ENCODE data around the gene ADCK2. TPM values are rescaled to one million over a fixed set of nuclear protein-coding genes. Genes with fewer than 3 reads are reported as not detected.
A peak's percentile ranks its signal among the peaks of the same experiment; 100 is the strongest.

The ADCK2 gene
- total and polyA plus RNA-seq, 9 of the 15 experiments (the other 6 are each of a cell fraction or from before 2014, with no cell fraction given): 0.08 to 14.3 (median 9.7) TPM

DNA sequence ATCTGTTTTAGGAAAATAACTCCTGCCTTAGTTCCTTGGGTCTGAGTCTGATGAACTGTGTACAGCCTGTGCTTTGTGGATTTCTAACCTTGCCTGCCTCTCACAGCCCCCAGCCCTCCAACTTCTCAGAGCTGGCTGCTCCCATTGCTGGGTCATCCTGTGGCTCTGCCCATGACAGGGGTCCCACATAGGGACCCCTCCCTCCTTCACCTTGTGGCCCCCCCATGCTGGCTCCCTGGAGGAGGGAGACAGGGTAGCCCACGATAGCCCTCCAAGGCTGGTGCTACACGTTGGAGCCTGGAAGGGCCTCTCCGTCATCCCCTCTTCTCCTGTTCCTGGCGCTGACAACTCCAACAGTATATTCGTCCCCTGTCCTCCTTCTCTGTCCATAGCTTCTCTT, 29.3 kb upstream of the ADCK2 start:
- BruUV-seq (replicated peaks): no TSS peak
- no peak overlapping the region for H3K4me3 ChIP-seq
- no peaks in the 10 kb centered on the region for H3K36me3 ChIP-seq (ENCODE audit: control insufficient read depth, insufficient read depth, low read length)
- H3K4me2 ChIP-seq (ENCODE audit: insufficient read depth, low read length): no peak overlapping the region
- CTCF ChIA-PET (ENCODE audit: low intra/inter-chr PET ratio): interaction anchor here (0.6 kb wide), 1 partner anchor 52 kb away, joined by 3 read pairs; no protein-coding TSS in a partner anchor
- FAIRE-seq (no peak), ATAC-seq (no peak), DNase-seq (ENCODE audit: extremely low read depth in 1 of 4, low spot score in 3 of 4) (no peak)
- POLR2A ChIA-PET: interaction anchor here (0.6 kb wide), 1 partner anchor 12 kb away, joined by 3 read pairs; no protein-coding TSS in a partner anchor
- no peak overlapping the region for H2AFZ ChIP-seq (ENCODE audit: low read depth, low read length)
- H3K9me1 ChIP-seq (ENCODE audit: control insufficient read depth, insufficient read depth, low read length): no peaks in the 10 kb centered on the region
- no peaks in the 10 kb centered on the region for H3K79me2 ChIP-seq (ENCODE audit: control insufficient read depth, insufficient read depth, low read length)
- H3K4me1 ChIP-seq (replicated peaks in 1 of 2; ENCODE audit: control insufficient read depth in 2 of 2, insufficient read depth in 2 of 2, low read length in 2 of 2): peaks cover 0 to 16% of the 10 kb centered on the region in 2 experiments; a peak in 2 of 5 replicates
- H3K9me3 ChIP-seq (replicated peaks; ENCODE audit: control insufficient read depth, insufficient read depth, low read depth, low read length): no peaks in the 10 kb centered on the region
- WGBS (ENCODE audit: insufficient coverage, low coverage, missing lambda C conversion rate): 1% methylated on average over 5 of the region's 5 CpGs
- in situ Hi-C loops (cut with MboI) (no loop called here), intact Hi-C loops (cut with micrococcal nuclease) (no loop called here)
- peaks cover 44 to 84% of the 10 kb centered on the region in 2 experiments for H3K27me3 ChIP-seq (ENCODE audit: control insufficient read depth in 2 of 2, insufficient read depth in 2 of 2, low read length in 2 of 2)
- H4K20me1 ChIP-seq (replicated peaks; ENCODE audit: control insufficient read depth, insufficient read depth, low read length): peaks cover 14% of the 10 kb centered on the region
- H3K27ac ChIP-seq (ENCODE audit: extremely low read depth, low read depth, low read length): no peak overlapping the region
- H3K9ac ChIP-seq (ENCODE audit: insufficient read depth in 1 of 2, low read depth in 2 of 2, low read length in 2 of 2): 0 out of 4 replicates have a peak overlapping the region, but pooled peaks of 1 of the 2 experiments have one; percentile 13
- TF ChIP-seq FOXA3 (CRISPR knock-in tag; conservative IDR thresholded peaks at IDR 0.05 in 1 of 2, IDR thresholded peaks at IDR 0.05 in 1 of 2) (no peak), SAFB2 (IDR thresholded peaks at IDR 0.05; ENCODE audit: borderline replicate concordance, low read depth, low read length, severe bottlenecking) (no peak), CHD4 (IDR thresholded peaks at IDR 0.05; ENCODE audit: insufficient read depth, insufficient replicate concordance, low read depth, low read length, poor library complexity, severe bottlenecking) (no peak), HNRNPK (IDR thresholded peaks at IDR 0.05; ENCODE audit: low read depth, low read length, poor library complexity, severe bottlenecking) (no peak), HIVEP1 (CRISPR knock-in tag; IDR thresholded peaks at IDR 0.05) (no peak), MAZ (CRISPR knock-in tag; conservative IDR thresholded peaks at IDR 0.05 in 1 of 2, IDR thresholded peaks at IDR 0.05 in 1 of 2) (no peak)
- TF ChIP-seq, protein P1, sequence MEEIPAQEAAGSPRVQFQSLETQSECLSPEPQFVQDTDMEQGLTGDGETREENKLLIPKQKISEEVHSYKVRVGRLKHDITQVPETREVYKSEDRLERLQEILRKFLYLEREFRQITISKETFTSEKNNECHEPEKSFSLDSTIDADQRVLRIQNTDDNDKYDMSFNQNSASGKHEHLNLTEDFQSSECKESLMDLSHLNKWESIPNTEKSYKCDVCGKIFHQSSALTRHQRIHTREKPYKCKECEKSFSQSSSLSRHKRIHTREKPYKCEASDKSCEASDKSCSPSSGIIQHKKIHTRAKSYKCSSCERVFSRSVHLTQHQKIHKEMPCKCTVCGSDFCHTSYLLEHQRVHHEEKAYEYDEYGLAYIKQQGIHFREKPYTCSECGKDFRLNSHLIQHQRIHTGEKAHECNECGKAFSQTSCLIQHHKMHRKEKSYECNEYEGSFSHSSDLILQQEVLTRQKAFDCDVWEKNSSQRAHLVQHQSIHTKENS (CRISPR knock-in tag; IDR thresholded peaks at IDR 0.05): no peak
- TF ChIP-seq, protein P2, sequence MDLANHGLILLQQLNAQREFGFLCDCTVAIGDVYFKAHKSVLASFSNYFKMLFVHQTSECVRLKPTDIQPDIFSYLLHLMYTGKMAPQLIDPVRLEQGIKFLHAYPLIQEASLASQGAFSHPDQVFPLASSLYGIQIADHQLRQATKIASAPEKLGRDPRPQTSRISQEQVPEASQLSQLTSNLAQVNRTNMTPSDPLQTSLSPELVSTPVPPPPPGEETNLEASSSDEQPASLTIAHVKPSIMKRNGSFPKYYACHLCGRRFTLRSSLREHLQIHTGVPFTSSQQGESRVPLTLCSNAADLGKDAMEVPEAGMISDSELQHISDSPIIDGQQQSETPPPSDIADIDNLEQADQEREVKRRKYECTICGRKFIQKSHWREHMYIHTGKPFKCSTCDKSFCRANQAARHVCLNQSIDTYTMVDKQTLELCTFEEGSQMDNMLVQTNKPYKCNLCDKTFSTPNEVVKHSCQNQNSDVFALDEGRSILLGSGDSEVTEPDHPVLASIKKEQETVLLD (IDR thresholded peaks at IDR 0.05): no peak
- TF ChIP-seq, protein P3, sequence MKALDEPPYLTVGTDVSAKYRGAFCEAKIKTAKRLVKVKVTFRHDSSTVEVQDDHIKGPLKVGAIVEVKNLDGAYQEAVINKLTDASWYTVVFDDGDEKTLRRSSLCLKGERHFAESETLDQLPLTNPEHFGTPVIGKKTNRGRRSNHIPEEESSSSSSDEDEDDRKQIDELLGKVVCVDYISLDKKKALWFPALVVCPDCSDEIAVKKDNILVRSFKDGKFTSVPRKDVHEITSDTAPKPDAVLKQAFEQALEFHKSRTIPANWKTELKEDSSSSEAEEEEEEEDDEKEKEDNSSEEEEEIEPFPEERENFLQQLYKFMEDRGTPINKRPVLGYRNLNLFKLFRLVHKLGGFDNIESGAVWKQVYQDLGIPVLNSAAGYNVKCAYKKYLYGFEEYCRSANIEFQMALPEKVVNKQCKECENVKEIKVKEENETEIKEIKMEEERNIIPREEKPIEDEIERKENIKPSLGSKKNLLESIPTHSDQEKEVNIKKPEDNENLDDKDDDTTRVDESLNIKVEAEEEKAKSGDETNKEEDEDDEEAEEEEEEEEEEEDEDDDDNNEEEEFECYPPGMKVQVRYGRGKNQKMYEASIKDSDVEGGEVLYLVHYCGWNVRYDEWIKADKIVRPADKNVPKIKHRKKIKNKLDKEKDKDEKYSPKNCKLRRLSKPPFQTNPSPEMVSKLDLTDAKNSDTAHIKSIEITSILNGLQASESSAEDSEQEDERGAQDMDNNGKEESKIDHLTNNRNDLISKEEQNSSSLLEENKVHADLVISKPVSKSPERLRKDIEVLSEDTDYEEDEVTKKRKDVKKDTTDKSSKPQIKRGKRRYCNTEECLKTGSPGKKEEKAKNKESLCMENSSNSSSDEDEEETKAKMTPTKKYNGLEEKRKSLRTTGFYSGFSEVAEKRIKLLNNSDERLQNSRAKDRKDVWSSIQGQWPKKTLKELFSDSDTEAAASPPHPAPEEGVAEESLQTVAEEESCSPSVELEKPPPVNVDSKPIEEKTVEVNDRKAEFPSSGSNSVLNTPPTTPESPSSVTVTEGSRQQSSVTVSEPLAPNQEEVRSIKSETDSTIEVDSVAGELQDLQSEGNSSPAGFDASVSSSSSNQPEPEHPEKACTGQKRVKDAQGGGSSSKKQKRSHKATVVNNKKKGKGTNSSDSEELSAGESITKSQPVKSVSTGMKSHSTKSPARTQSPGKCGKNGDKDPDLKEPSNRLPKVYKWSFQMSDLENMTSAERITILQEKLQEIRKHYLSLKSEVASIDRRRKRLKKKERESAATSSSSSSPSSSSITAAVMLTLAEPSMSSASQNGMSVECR (CRISPR knock-in tag; IDR thresholded peaks at IDR 0.05): no peak
- TF ChIP-seq, protein P4, sequence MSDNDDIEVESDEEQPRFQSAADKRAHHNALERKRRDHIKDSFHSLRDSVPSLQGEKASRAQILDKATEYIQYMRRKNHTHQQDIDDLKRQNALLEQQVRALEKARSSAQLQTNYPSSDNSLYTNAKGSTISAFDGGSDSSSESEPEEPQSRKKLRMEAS (CRISPR knock-in tag; IDR thresholded peaks at IDR 0.05): no peak
- TF ChIP-seq, protein P5, sequence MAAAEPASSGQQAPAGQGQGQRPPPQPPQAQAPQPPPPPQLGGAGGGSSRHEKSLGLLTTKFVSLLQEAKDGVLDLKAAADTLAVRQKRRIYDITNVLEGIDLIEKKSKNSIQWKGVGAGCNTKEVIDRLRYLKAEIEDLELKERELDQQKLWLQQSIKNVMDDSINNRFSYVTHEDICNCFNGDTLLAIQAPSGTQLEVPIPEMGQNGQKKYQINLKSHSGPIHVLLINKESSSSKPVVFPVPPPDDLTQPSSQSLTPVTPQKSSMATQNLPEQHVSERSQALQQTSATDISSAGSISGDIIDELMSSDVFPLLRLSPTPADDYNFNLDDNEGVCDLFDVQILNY (CRISPR knock-in tag; IDR thresholded peaks at IDR 0.05): no peak
